GM19372 (cell line): ENCODE measurements around the gene RNF217.
"Not testable (repeated sequence)": the region's sequence is repeated elsewhere in the genome, so short reads cannot be mapped to it uniquely, and the experiment has no call there.

Source experiments
- ATAC-seq: cut with Tn5 transposase; IDR thresholded peaks from one replicate; pipeline ENCODE4 v1.9.1; 2021; ENCODE audit warnings: mild to moderate bottlenecking, low read depth, moderate library complexity; ENCODE audit not compliant: unreplicated experiment

RNF217 gene

GRCh38 chr6:125120054-125120590, 157.9 kb downstream of the RNF217 start:
- no peak for ATAC-seq

GRCh38 chr6:125121894-125122293, 159.7 kb downstream of the RNF217 start:
- no peak for ATAC-seq

- ATAC-seq = no peak
Observed at GRCh38 chr6:125123051-125123450, 160.8 kb downstream of the RNF217 start.

- ATAC-seq = no peak
Observed at GRCh38 chr6:125123468-125124048, 161.3 kb downstream of the RNF217 start.

- no peak for ATAC-seq
Observed at GRCh38 chr6:125124049-125124669, 161.9 kb downstream of the RNF217 start.

- not testable (repeated sequence) for ATAC-seq
Observed at GRCh38 chr6:125125856-125126255, 163.6 kb downstream of the RNF217 start.

DNA sequence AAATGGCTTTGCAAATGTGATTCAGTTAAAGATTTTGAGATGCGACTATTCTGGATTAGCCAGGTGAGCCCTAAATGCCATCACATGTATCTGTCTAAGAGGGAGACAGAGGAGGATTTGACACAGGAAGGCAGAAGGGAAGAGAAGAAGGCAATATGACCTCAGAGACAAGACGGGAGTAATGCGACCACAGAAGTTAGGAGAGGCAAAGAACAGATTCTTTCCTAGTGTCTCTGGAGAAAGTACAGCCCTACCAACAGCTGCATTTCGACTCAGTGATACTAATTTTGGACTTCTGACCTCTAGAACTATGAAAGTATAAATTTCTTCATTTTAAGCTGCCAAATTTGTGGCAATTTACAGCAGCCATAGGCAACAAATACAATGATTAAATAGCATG, 167.1 kb downstream of the RNF217 start:
- ATAC-seq = no peak

- no peak for ATAC-seq
Observed at GRCh38 chr6:125132058-125132457, 169.8 kb downstream of the RNF217 start.

DNA sequence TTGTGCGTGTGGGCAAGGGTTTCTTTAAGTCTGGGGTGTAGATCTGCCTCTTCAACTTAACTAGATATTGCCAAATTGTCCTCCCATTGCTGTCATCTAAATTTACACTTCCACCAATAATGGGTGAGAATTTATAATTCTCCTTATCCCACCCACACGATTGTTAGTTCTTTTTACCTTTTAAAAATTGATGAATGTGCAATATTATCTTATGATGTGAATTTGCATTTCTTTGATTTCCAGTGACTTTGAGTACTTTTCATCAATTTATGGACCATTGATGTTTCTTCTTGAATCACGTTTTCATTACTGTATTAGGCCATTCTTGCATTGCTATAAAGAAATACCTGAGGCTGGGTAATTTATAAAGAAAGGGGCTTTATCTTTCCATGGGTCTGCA, 174.1 kb downstream of the RNF217 start:
- no peak for ATAC-seq

- ATAC-seq = no peak
Observed at GRCh38 chr6:125138083-125138482, 175.8 kb downstream of the RNF217 start.

DNA sequence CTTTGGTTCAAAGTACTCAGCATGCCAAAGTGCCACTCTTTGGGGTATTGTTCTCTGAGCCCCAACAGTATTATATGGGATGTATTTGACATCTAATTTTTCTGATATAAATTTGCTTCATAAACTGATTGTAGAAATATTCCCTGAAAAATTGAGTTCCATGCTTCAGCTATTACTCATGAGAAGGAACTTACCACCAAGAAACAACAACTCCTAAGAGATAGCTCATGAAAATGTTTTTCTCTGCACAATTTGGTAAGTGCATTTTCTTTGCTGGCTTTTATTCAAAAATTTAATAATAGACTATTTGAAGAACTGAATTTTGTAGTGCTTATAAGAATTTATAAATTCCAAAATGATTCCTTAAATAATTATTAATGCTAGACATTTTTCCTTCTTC, 178.6 kb downstream of the RNF217 start:
- no peak for ATAC-seq
